K562 (cell line): ENCODE results near the gene AP2A2.

Experiments
- CTCF ChIP-seq, 3 experiments: IDR thresholded peaks in 2 of 3; conservative IDR thresholded peaks in 1 of 3; 2 replicates each; pipeline ENCODE4 v1.5.1; 2011 to 2012; ENCODE audit warnings: low read length in 3 of 3, mild to moderate bottlenecking in 3 of 3, control low read depth in 2 of 3, improper control_type of control experiment in 1 of 3, inconsistent platforms in 1 of 3, low read depth in 1 of 3, mixed read lengths in 1 of 3, moderate library complexity in 1 of 3; ENCODE audit not compliant: insufficient read depth in 2 of 3
- EP300 ChIP-seq: IDR thresholded peaks from 2 replicates; pipeline ENCODE4 v1.6.1; 2012; ENCODE audit warnings: low read length, improper control_type of control experiment
- EZH2 ChIP-seq: IDR thresholded peaks from 2 replicates; pipeline ENCODE4 v1.6.1; 2012; ENCODE audit warnings: low read depth, mild to moderate bottlenecking, inconsistent platforms, low read length, borderline replicate concordance
- POLR2AphosphoS5 ChIP-seq: IDR thresholded peaks from 2 replicates; pipeline ENCODE4 v1.6.1; 2011; ENCODE audit warnings: mild to moderate bottlenecking, low read depth, low read length, moderate library complexity; ENCODE audit not compliant: control insufficient read depth, insufficient read depth
- SFPQ ChIP-seq: fragments of 200-400 bp; formaldehyde crosslinking; IDR thresholded peaks from 2 replicates; pipeline ENCODE4 v1.6.1; 2017; ENCODE audit warnings: mild to moderate bottlenecking, low read depth, low read length, moderate library complexity
- SMC3 ChIP-seq: conservative IDR thresholded peaks from 2 replicates; pipeline ENCODE4 v1.6.1; 2011; ENCODE audit warnings: low read depth, low read length, improper control_type of control experiment; ENCODE audit not compliant: insufficient read depth

- TF ChIP-seq SFPQ (no peak), CTCF (IDR thresholded peaks at IDR 0.05 in 2 of 3, conservative IDR thresholded peaks at IDR 0.05 in 1 of 3; ENCODE audit: insufficient read depth in 2 of 3, low read depth in 1 of 3, low read length in 3 of 3) (no peak), SMC3 (no peak), EP300 (no peak), EZH2 (no peak), POLR2AphosphoS5 (no peak)
These were observed 5.7 kb downstream of the AP2A2 start for GRCh38 chr11:931385-931784.
